ENCODE data around the gene PEPD.

PEPD gene

DNA sequence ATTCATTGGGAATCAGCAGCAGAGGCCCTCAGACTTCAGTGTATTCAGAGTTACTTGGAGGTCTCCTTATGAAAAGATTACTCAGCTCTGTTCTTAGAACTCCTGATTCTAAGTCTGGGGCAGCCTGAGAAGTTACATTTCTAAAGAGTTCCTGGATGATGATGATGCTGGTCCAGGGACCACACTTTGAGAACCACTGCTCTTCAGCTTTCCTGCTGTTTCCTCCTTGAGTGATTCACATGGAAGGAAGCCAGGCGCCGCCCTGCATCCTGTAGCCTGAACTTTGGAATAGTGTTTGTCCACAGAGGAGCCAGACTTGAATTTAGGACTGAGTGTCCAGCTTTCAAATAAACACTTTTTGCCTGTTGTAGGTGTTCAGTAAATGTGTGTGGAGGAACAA, 145.2 kb downstream of the PEPD start:
- Histone ChIP-seq H3K4me3 (ENCODE audit: low read depth in 1 of 2, low read length in 1 of 2) (no peak overlapping the region), H3K9me3 (no peaks in the 10 kb centered on the region), H3K4me1 (ENCODE audit: control insufficient read depth in 1 of 2, insufficient read depth in 1 of 2, low read depth in 1 of 2, low read length in 1 of 2) (peaks cover 14 to 24% of the 10 kb centered on the region in 2 experiments), H3K36me3 (peaks cover 8% of the 10 kb centered on the region), H3K27ac (no peak overlapping the region), H3K27me3 (no peaks in the 10 kb centered on the region)
- TF ChIP-seq, protein P1, sequence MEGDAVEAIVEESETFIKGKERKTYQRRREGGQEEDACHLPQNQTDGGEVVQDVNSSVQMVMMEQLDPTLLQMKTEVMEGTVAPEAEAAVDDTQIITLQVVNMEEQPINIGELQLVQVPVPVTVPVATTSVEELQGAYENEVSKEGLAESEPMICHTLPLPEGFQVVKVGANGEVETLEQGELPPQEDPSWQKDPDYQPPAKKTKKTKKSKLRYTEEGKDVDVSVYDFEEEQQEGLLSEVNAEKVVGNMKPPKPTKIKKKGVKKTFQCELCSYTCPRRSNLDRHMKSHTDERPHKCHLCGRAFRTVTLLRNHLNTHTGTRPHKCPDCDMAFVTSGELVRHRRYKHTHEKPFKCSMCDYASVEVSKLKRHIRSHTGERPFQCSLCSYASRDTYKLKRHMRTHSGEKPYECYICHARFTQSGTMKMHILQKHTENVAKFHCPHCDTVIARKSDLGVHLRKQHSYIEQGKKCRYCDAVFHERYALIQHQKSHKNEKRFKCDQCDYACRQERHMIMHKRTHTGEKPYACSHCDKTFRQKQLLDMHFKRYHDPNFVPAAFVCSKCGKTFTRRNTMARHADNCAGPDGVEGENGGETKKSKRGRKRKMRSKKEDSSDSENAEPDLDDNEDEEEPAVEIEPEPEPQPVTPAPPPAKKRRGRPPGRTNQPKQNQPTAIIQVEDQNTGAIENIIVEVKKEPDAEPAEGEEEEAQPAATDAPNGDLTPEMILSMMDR (IDR thresholded peaks at IDR 0.05): no peak

DNA sequence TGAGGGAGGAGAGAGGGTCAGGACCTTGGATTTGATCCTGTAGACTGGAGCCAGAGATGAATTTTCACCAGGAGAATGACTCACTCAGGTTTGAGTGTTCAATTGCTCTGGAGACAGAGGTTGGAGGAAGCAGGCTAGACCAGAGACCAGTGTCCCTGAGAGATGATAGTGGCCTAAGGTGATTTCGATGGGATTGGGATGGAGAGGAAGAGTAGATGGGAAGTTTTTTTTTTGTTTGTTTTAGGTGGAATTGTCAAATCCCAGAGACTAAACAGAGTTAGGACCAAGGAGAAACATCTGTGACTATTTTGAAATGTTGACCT, 145.8 kb downstream of the PEPD start:
- Histone ChIP-seq H3K9me3 (no peaks in the 10 kb centered on the region), H3K36me3 (peaks cover 8% of the 10 kb centered on the region), H3K27me3 (no peaks in the 10 kb centered on the region), H3K4me3 (ENCODE audit: low read depth in 1 of 2, low read length in 1 of 2) (no peak overlapping the region), H3K4me1 (ENCODE audit: control insufficient read depth in 1 of 2, insufficient read depth in 1 of 2, low read depth in 1 of 2, low read length in 1 of 2) (peaks cover 14 to 24% of the 10 kb centered on the region in 2 experiments), H3K27ac (no peak overlapping the region)
- TF ChIP-seq, protein P1 (IDR thresholded peaks at IDR 0.05): no peak

DNA sequence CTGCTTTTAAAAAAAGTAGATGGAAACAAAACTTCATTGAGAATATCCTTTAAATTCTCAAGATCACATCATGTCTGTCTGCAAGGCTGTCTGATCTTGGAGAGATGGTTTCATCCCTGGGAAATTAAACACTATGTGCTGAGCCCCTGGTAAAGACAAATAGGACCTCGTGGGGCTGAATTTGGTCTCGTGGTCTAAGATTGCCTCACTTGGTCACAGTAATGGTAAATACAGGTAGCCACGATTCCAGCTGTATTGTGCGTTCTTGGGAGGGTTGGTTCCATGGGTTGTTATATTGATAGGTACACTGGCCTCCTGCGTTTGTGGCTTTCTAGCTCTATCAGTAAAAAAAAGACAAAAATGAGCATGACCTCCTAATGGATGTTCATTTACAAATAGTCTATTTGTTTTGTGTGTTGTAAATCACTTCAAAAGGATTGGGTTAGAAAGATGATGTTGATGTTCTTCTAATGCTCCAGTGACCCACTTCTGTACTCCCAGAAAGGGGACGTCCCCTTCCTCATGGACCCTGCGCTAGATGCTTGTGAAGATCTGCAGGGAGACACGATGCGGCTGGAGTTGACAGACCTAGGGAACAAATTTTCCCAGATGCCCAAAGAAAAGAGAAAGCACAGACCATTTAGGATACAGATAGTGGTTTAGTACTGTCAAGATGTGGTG, 146.3 kb downstream of the PEPD start:
- Histone ChIP-seq H3K27me3 (no peaks in the 10 kb centered on the region), H3K27ac (no peak overlapping the region), H3K9me3 (no peaks in the 10 kb centered on the region), H3K4me3 (ENCODE audit: low read depth in 1 of 2, low read length in 1 of 2) (no peak overlapping the region), H3K36me3 (peaks cover 8% of the 10 kb centered on the region), H3K4me1 (ENCODE audit: control insufficient read depth in 1 of 2, insufficient read depth in 1 of 2, low read depth in 1 of 2, low read length in 1 of 2) (peaks cover 14 to 24% of the 10 kb centered on the region in 2 experiments)
- TF ChIP-seq, protein P1 (IDR thresholded peaks at IDR 0.05): no peak

DNA sequence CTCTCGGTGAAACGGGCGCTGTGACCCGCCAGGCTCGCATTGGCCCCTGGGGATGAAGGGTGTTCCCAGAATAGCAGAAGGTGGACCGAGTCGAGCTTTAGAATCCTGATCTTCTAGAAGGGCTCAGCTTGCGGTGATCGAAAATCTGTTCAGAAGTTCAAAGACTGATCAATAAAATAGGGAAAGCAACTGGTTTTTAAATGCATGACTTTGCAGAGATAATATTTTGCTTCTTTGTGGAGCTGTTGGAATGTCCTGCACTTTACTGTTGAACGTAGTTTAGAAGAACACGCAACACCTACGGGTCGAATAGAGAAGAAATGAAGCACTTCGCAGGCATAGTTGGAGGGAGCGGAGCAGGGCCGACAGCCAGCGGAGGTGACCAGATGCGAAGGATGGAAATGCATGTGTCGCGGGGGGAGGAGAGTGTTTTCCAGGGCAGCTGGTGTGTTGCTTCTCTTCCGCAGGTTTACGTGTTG, 147.3 kb downstream of the PEPD start:
- Histone ChIP-seq H3K36me3 (peaks cover 4% of the 10 kb centered on the region), H3K27me3 (peaks cover 5% of the 10 kb centered on the region), H3K9me3 (no peaks in the 10 kb centered on the region), H3K27ac (peak overlapping the region; percentile 92), H3K4me3 (ENCODE audit: low read depth in 1 of 2, low read length in 1 of 2) (peak overlapping the region; percentile 78 to 88), H3K4me1 (ENCODE audit: control insufficient read depth in 1 of 2, insufficient read depth in 1 of 2, low read depth in 1 of 2, low read length in 1 of 2) (peaks cover 14 to 24% of the 10 kb centered on the region in 2 experiments)
- TF ChIP-seq, protein P1 (IDR thresholded peaks at IDR 0.05): no peak

DNA sequence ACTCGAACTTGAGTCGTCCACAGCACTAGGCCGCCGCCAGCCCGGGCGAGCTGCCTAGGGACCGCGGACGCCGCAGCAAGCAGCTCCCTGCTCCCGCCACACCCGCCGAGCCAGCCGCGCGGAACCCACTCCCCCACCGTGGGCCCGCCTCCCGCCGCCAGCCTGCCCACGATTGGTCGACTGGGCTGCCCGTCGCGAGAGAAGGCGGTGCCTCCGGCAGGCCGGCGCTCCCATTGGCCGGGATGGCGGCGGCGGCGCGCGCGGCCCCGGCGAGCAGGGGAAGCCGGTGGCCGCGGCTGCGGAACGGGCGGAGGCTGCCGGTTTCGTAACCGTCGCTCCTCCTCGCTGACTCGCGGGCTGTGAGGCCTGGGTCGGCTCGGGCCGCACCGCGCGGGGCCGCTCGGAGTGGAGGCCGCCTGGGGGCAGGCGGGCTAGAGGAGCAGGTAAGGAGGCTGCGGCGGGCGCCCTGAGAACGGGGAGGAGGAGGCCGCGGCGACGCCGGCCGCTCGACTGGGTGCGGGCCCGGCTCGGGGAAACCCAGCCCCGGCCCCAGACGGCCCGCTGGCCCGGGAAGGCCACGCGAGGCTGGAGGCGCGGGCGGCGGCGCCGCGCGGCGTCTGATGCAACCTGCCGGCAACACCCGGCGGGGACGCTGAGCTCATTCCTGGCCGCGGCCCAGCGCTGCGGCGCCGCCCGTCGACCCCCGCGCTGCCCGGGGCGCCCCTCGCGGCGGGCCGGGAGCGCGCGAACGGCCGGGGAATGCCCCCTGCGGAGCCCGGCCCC, 147.9 kb downstream of the PEPD start, which contains the start of gene CEBPG:
TSS of gene CEBPG (plus strand) at position 257 of the 783 bp plus-strand sequence. CDS start 5,531 bp downstream, outside the sequence.
- peak within 1 kb of the TSS; percentile 78 to 88 for H3K4me3 ChIP-seq (ENCODE audit: low read depth in 1 of 2, low read length in 1 of 2)
- H3K27ac ChIP-seq: peak within 1 kb of the TSS; percentile 92
- peaks cover 14 to 24% of the 10 kb centered on the region in 2 experiments for H3K4me1 ChIP-seq (ENCODE audit: control insufficient read depth in 1 of 2, insufficient read depth in 1 of 2, low read depth in 1 of 2, low read length in 1 of 2)
- no peaks in the 10 kb centered on the region for H3K9me3 ChIP-seq
- TF ChIP-seq, protein P1 (IDR thresholded peaks at IDR 0.05): peak; percentile 51
- no peaks in the 10 kb centered on the region for H3K36me3 ChIP-seq
- H3K27me3 ChIP-seq: peaks cover 11% of the 10 kb centered on the region
